ENCODE results near the gene RDH11. TPM values are rescaled to one million over a fixed set of nuclear protein-coding genes. Genes with fewer than 3 reads are reported as not detected.

The RDH11 gene
- total RNA-seq, 6 donors from 2014 or later = 42.8 to 61.1 (median 49.4) TPM

- Histone ChIP-seq H3K27ac (peak within 1 kb of the TSS; percentile 96 to 99 (median 98)), H3K27me3 (no peaks in the 10 kb centered on the region), H3K4me3 (peak within 1 kb of the TSS; percentile 52 to 97 (median 79)), H3K36me3 (peaks cover 0 to 13% (median 4%) of the 10 kb centered on the region in 4 donors), H3K4me1 (peaks cover 19 to 27% (median 24%) of the 10 kb centered on the region in 4 donors), H3K9me3 (no peaks in the 10 kb centered on the region)
- ATAC-seq (ENCODE audit: low FRiP score in 2 of 2) (peak; percentile 94 to 98), DNase-seq (peak; percentile 73 to 98)
- peak in 3 of 4 donors; percentile 54 to 89 (median 68) for TF ChIP-seq POLR2A (IDR thresholded peaks at IDR 0.05)
- no peak for TF ChIP-seq EP300 (IDR thresholded peaks at IDR 0.05)
- TF ChIP-seq CTCF (IDR thresholded peaks at IDR 0.05) = peak in 3 of 6 experiments; percentile 5 to 24 (median 6)
- TF ChIP-seq POLR2AphosphoS5 (IDR thresholded peaks at IDR 0.05) = peak; percentile 48 to 58
- WGBS, 2 donors = 0 to 1% methylated on average over 3 to 35 of the region's 87 CpGs
These were observed 20.9 kb downstream of the RDH11 start, which contains the start of gene VTI1B for GRCh38 chr14:67674480-67675218. Gene VTI1B, minus strand, starts transcription at chr14:67674632. Its CDS starts 143 bp downstream, at chr14:67674489.

- H3K27ac ChIP-seq = peak overlapping the region; percentile 96 to 99 (median 98)
- ATAC-seq (ENCODE audit: low FRiP score in 2 of 2) (peak; percentile 87 to 89), DNase-seq (peak in 1 of 2 donors; percentile 79)
- 0% methylated on average over 9 of the region's 25 CpGs for WGBS, 2 donors
- peaks cover 0 to 13% (median 4%) of the 10 kb centered on the region in 4 donors for H3K36me3 ChIP-seq
- H3K27me3 ChIP-seq = no peaks in the 10 kb centered on the region
- no peaks in the 10 kb centered on the region for H3K9me3 ChIP-seq
- no peak for TF ChIP-seq EP300 (IDR thresholded peaks at IDR 0.05)
- TF ChIP-seq CTCF (IDR thresholded peaks at IDR 0.05) = peak in 2 of 6 experiments; percentile 9 to 14
- no peak for TF ChIP-seq POLR2AphosphoS5 (IDR thresholded peaks at IDR 0.05)
- H3K4me1 ChIP-seq = peaks cover 19 to 27% (median 24%) of the 10 kb centered on the region in 4 donors
- H3K4me3 ChIP-seq = peak overlapping the region; percentile 52 to 97 (median 79)
These were observed 21.5 kb downstream of the RDH11 start for GRCh38 chr14:67674139-67674479.

GRCh38 chr14:67673451-67673850 is 22.1 kb downstream of the RDH11 start:
- H3K4me1 ChIP-seq = peaks cover 19 to 27% (median 24%) of the 10 kb centered on the region in 4 donors
- H3K27me3 ChIP-seq = no peaks in the 10 kb centered on the region
- no peak for ATAC-seq (ENCODE audit: low FRiP score in 2 of 2)
- H3K4me3 ChIP-seq = peak overlapping the region; percentile 52 to 97 (median 79)
- TF ChIP-seq EP300 (IDR thresholded peaks at IDR 0.05) = no peak
- no peak for TF ChIP-seq POLR2A (IDR thresholded peaks at IDR 0.05)
- TF ChIP-seq CTCF (IDR thresholded peaks at IDR 0.05) = no peak
- no peak for TF ChIP-seq POLR2AphosphoS5 (IDR thresholded peaks at IDR 0.05)
- DNase-seq = no peak
- 48 to 51% methylated on average over 5 of the region's 5 CpGs for whole genome bisulfite sequencing, 2 donors
- peak overlapping the region in 1 of 4 donors; percentile 97 for H3K27ac ChIP-seq
- H3K9me3 ChIP-seq = no peaks in the 10 kb centered on the region
- H3K36me3 ChIP-seq = peaks cover 0 to 9% (median 4%) of the 10 kb centered on the region in 4 donors

GRCh38 chr14:67668559-67668958 is 27.0 kb downstream of the RDH11 start:
- Histone ChIP-seq H3K27me3 (no peaks in the 10 kb centered on the region), H3K4me1 (peaks cover 15 to 30% (median 20%) of the 10 kb centered on the region in 4 donors), H3K36me3 (no peaks in the 10 kb centered on the region), H3K4me3 (no peak overlapping the region), H3K9me3 (no peaks in the 10 kb centered on the region), H3K27ac (no peak overlapping the region)
- TF ChIP-seq EP300 (IDR thresholded peaks at IDR 0.05) = no peak
- no peak for TF ChIP-seq POLR2AphosphoS5 (IDR thresholded peaks at IDR 0.05)
- TF ChIP-seq POLR2A (IDR thresholded peaks at IDR 0.05) = no peak
- TF ChIP-seq CTCF (IDR thresholded peaks at IDR 0.05) = no peak
- ATAC-seq (ENCODE audit: low FRiP score in 2 of 2) = no peak
- DNase-seq = no peak

Data from upper lobe of left lung (tissue), 6 donors.